GM18507 (cell line): Measurements from ENCODE around the gene EGFL7.
"Not testable (repeated sequence)": the region's sequence is repeated elsewhere in the genome, so short reads cannot be mapped to it uniquely, and the experiment has no call there.

Experiments
- DNase-seq: peaks from one replicate; pipeline ENCODE4 v3.0.0; 2011; ENCODE audit warnings: low read depth; ENCODE audit not compliant: insufficient read length; ENCODE audit errors: extremely low spot score
- FAIRE-seq: peaks from 2 replicates; lab custom pipeline; 2011; peaks lifted over from hg19 to GRCh38; lab: Jason Lieb, UNC

Gene EGFL7

GRCh38 chr9:136692185-136693134, 29.7 kb downstream of the EGFL7 start:
- DNase-seq = no peak
- no peak for FAIRE-seq

- FAIRE-seq (no peak), DNase-seq (no peak)
Measured at GRCh38 chr9:136693135-136693489, 30.4 kb downstream of the EGFL7 start.

GRCh38 chr9:136693490-136694162, 30.9 kb downstream of the EGFL7 start:
- DNase-seq (no peak), FAIRE-seq (no peak)

- DNase-seq = no peak
- FAIRE-seq = peak; percentile 5
Measured at GRCh38 chr9:136694163-136694871, 31.6 kb downstream of the EGFL7 start.

- no peak for FAIRE-seq
- DNase-seq = no peak
Measured at GRCh38 chr9:136694872-136695247, 32.1 kb downstream of the EGFL7 start.

GRCh38 chr9:136695435-136695895, 32.7 kb downstream of the EGFL7 start:
- FAIRE-seq = no peak
- no peak for DNase-seq

GRCh38 chr9:136695955-136696354, 33.2 kb downstream of the EGFL7 start:
- no peak for FAIRE-seq
- DNase-seq = no peak

GRCh38 chr9:136696502-136696901, 33.8 kb downstream of the EGFL7 start:
- no peak for DNase-seq
- no peak for FAIRE-seq

- FAIRE-seq (no peak), DNase-seq (no peak)
Measured at GRCh38 chr9:136697146-136697820, 34.6 kb downstream of the EGFL7 start.

- FAIRE-seq (no peak), DNase-seq (no peak)
Measured at GRCh38 chr9:136697821-136698526, 35.3 kb downstream of the EGFL7 start.

GRCh38 chr9:136698635-136699246, 36.0 kb downstream of the EGFL7 start:
- no peak for FAIRE-seq
- DNase-seq = no peak

- FAIRE-seq (no peak), DNase-seq (no peak)
Measured at GRCh38 chr9:136700304-136700703, 37.6 kb downstream of the EGFL7 start.

GRCh38 chr9:136700959-136701667, 38.4 kb downstream of the EGFL7 start:
- DNase-seq = peak; percentile 54
- FAIRE-seq = peak; percentile 64

- no peak for FAIRE-seq
Measured at GRCh38 chr9:136701668-136702053, 38.9 kb downstream of the EGFL7 start.

GRCh38 chr9:136703276-136703860, 40.7 kb downstream of the EGFL7 start:
- DNase-seq (no peak), FAIRE-seq (no peak)

More at GRCh38 chr9:136701668-136702053, 38.9 kb downstream of the EGFL7 start:
- DNase-seq = no peak

GRCh38 chr9:136704741-136705140, 42.0 kb downstream of the EGFL7 start:
- not testable (repeated sequence) for DNase-seq, FAIRE-seq

- no peak for FAIRE-seq
Measured at GRCh38 chr9:136705564-136705963, 42.8 kb downstream of the EGFL7 start.

GRCh38 chr9:136707011-136707410, 44.3 kb downstream of the EGFL7 start:
- FAIRE-seq = no peak
- no peak for DNase-seq

More at GRCh38 chr9:136705564-136705963, 42.8 kb downstream of the EGFL7 start:
- no peak for DNase-seq
